HCT116 (cell line): ENCODE measurements around the gene TRIM14. TPM values are rescaled to one million over a fixed set of nuclear protein-coding genes. Genes with fewer than 3 reads are reported as not detected.

ENCODE experiments used
- ATAC-seq: fragments of 200-7000 bp; cut with Tn5 transposase; 2 replicates; pipeline ENCODE4 v1.9.1; 2020; ENCODE audit warnings: mild to moderate bottlenecking, moderate library complexity
- BruUV-seq: library from RNA; stranded (reverse); fragments of 400-500 nt; replicated peaks from 2 replicates; lab custom pipeline; 2021; lab: Mats Ljungman, UMichigan
- CTCF ChIA-PET: fragments of 300-600 bp; sonication (Branson Sonifier 250); formaldehyde crosslinking; loops from one replicate; lab custom pipeline; 2021; ENCODE audit warnings: antibody characterized with exemption; lab: Charles Lee
- POLR2A ChIA-PET: fragments of 300-600, 350-600 bp; sonication (Branson Sonifier 250); formaldehyde crosslinking; loops from one replicate; lab custom pipeline; 2021; ENCODE audit warnings: antibody characterized with exemption; lab: Charles Lee
- RAD21 ChIA-PET, 2 experiments: fragments of 300-600 bp; sonication (Branson Sonifier 250); formaldehyde crosslinking; loops; one replicate each; lab custom pipeline; 2023; ENCODE audit warnings: low total read pairs in 2 of 2; ENCODE audit not compliant: uncharacterized antibody in 2 of 2, unreplicated experiment in 2 of 2, low non-redundant PET in 1 of 2; lab: Charles Lee
- DNase-seq: peaks from one replicate; pipeline ENCODE4 v3.0.0-alpha.2; 2010; ENCODE audit warnings: low read depth, low spot score
- H2AFZ ChIP-seq: fragments of 200-600 bp; shearing (Covaris generic), sonication (generic); 2 replicates; pipeline ENCODE4 v1.6.1; 2017; ENCODE audit warnings: low read depth, mixed run types, mixed read lengths, antibody characterized with exemption, low read length; ENCODE audit not compliant: poor library complexity, severe bottlenecking
- H3K27ac ChIP-seq: 2 replicates; pipeline ENCODE4 v1.5.1; 2012; ENCODE audit warnings: low read depth, low read length
- H3K27me3 ChIP-seq: fragments of 200-600 bp; sonication (generic); 2 replicates; pipeline ENCODE4 v1.6.1; 2016; ENCODE audit warnings: mixed run types, low read length, mixed read lengths; ENCODE audit not compliant: insufficient read depth
- H3K36me3 ChIP-seq, 2 experiments: fragments of 200-500 bp in 1 of 2; fragments of 200-600 bp in 1 of 2; sonication (Bioruptor generic) in 1 of 2; sonication (generic) in 1 of 2; 2 replicates each; pipeline versions ENCODE4 v1.5.1 to v1.6.1; 2014 to 2016; ENCODE audit warnings: low read length in 2 of 2, inconsistent platforms in 1 of 2, mixed read lengths in 1 of 2, mixed run types in 1 of 2; ENCODE audit not compliant: insufficient read depth in 2 of 2, control insufficient read depth in 1 of 2
- H3K4me1 ChIP-seq, 2 experiments: fragments of 200-600 bp in 1 of 2; sonication (generic) in 1 of 2; 2 replicates each; pipeline versions ENCODE4 v1.5.1 to v1.6.1; 2012 to 2017; ENCODE audit warnings: low read length in 2 of 2, inconsistent platforms in 1 of 2, mild to moderate bottlenecking in 1 of 2, mixed read lengths in 1 of 2, mixed run types in 1 of 2, moderate library complexity in 1 of 2; ENCODE audit not compliant: insufficient read depth in 2 of 2, control insufficient read depth in 1 of 2
- H3K4me2 ChIP-seq: fragments of 200-600 bp; sonication (generic); 2 replicates; pipeline ENCODE4 v1.6.1; 2017; ENCODE audit warnings: mixed run types, low read length, mixed read lengths
- H3K4me3 ChIP-seq, 2 experiments: fragments of 200-600 bp in 1 of 2; sonication (generic) in 1 of 2; replicated peaks in 1 of 2; 2 replicates each; pipeline ENCODE4 v1.5.1; 2011 to 2016; ENCODE audit warnings: low read length in 2 of 2, control low read depth in 1 of 2, low read depth in 1 of 2, mild to moderate bottlenecking in 1 of 2, mixed read lengths in 1 of 2, mixed run types in 1 of 2
- H3K79me2 ChIP-seq: fragments of 200-600 bp; sonication (generic); 2 replicates; pipeline ENCODE4 v1.6.1; 2017; ENCODE audit warnings: mild to moderate bottlenecking, mixed run types, low read length, moderate library complexity, mixed read lengths; ENCODE audit not compliant: insufficient read depth
- H3K9ac ChIP-seq: fragments of 200-600 bp; sonication (generic); 2 replicates; pipeline ENCODE4 v1.6.1; 2016; ENCODE audit warnings: low read length, mixed read lengths
- H3K9me2 ChIP-seq: fragments of 200-600 bp; sonication (generic), shearing (Covaris generic); 2 replicates; pipeline ENCODE4 v1.6.1; 2017; ENCODE audit warnings: mixed run types, mild to moderate bottlenecking, moderate library complexity; ENCODE audit not compliant: insufficient read depth
- H3K9me3 ChIP-seq, 2 experiments: fragments of 200-500 bp in 1 of 2; fragments of 200-600 bp in 1 of 2; sonication (Bioruptor generic) in 1 of 2; sonication (generic) in 1 of 2; 2 replicates each; pipeline ENCODE4 v1.6.1; 2014 to 2017; ENCODE audit warnings: low read length in 2 of 2, mixed read lengths in 2 of 2, inconsistent platforms in 1 of 2, low read depth in 1 of 2, mild to moderate bottlenecking in 1 of 2, mixed run types in 1 of 2, moderate library complexity in 1 of 2; ENCODE audit not compliant: control insufficient read depth in 1 of 2, insufficient read depth in 1 of 2
- H4K20me1 ChIP-seq: fragments of 200-600 bp; sonication (generic), shearing (Covaris generic); 2 replicates; pipeline ENCODE4 v1.6.1; 2017; ENCODE audit warnings: mixed run types, mild to moderate bottlenecking, moderate library complexity; ENCODE audit not compliant: insufficient read depth
- CTCF ChIP-seq, 3 experiments: fragments of 200-600 bp in 1 of 3; sonication (generic) in 1 of 3; IDR thresholded peaks in 2 of 3; conservative IDR thresholded peaks in 1 of 3; 2 replicates each; pipeline ENCODE4 v1.5.1; 2012 to 2017; ENCODE audit warnings: low read depth in 2 of 3, low read length in 2 of 3, antibody characterized with exemption in 1 of 3, borderline replicate concordance in 1 of 3, control low read depth in 1 of 3, mild to moderate bottlenecking in 1 of 3, mixed read lengths in 1 of 3, mixed run types in 1 of 3, moderate library complexity in 1 of 3; ENCODE audit not compliant: insufficient read depth in 1 of 3
- EGR1 ChIP-seq: IDR thresholded peaks from 2 replicates; pipeline ENCODE4 v1.6.1; 2012; ENCODE audit warnings: low read depth
- EZH2 ChIP-seq: fragments of 200-600 bp; sonication (generic); IDR thresholded peaks from 2 replicates; pipeline ENCODE4 v1.6.1; 2017; ENCODE audit warnings: antibody characterized with exemption, mixed run types
- EZH2phosphoT487 ChIP-seq: fragments of 200-600 bp; IDR thresholded peaks from 2 replicates; pipeline ENCODE4 v1.6.1; 2018; ENCODE audit warnings: antibody characterized with exemption, borderline replicate concordance
- FOSL1 ChIP-seq: IDR thresholded peaks from 2 replicates; pipeline ENCODE4 v1.6.1; 2012; ENCODE audit warnings: low read depth
- JUND ChIP-seq: IDR thresholded peaks from 2 replicates; pipeline ENCODE4 v1.6.1; 2012
- POLR2A ChIP-seq: IDR thresholded peaks from 2 replicates; pipeline ENCODE4 v1.7.0; 2011; ENCODE audit warnings: borderline replicate concordance; ENCODE audit not compliant: insufficient read depth, insufficient read length; ENCODE audit errors: extremely low read depth
- RAD21 ChIP-seq: IDR thresholded peaks from 2 replicates; pipeline ENCODE4 v1.6.1; 2012; ENCODE audit warnings: low read depth, mild to moderate bottlenecking
- REST ChIP-seq: IDR thresholded peaks from 2 replicates; pipeline ENCODE4 v1.6.1; 2012; ENCODE audit warnings: low read depth
- SP1 ChIP-seq: IDR thresholded peaks from 2 replicates; pipeline ENCODE4 v1.6.1; 2012; ENCODE audit warnings: low read depth
- SRF ChIP-seq: IDR thresholded peaks from 2 replicates; pipeline ENCODE4 v1.6.1; 2012; ENCODE audit warnings: low read depth
- TCF7L2 ChIP-seq: IDR thresholded peaks from 2 replicates; pipeline ENCODE4 v1.7.0; 2011; ENCODE audit warnings: borderline replicate concordance, inconsistent platforms; ENCODE audit not compliant: insufficient read depth, insufficient read length; ENCODE audit errors: extremely low read depth
- YY1 ChIP-seq: IDR thresholded peaks from 2 replicates; pipeline ENCODE4 v1.6.1; 2011; ENCODE audit warnings: low read length, low read depth, moderate library complexity, mild to moderate bottlenecking; ENCODE audit not compliant: insufficient replicate concordance; ENCODE audit errors: extremely low read depth
- ZBTB33 ChIP-seq: IDR thresholded peaks from 2 replicates; pipeline ENCODE4 v1.6.1; 2011; ENCODE audit warnings: mild to moderate bottlenecking, low read length, moderate library complexity; ENCODE audit not compliant: insufficient replicate concordance; ENCODE audit errors: extremely low read depth
- ZFX ChIP-seq: fragments of 450-650 bp; IDR thresholded peaks from 2 replicates; pipeline ENCODE4 v1.6.1; 2017
- ZNF274 ChIP-seq: fragments of 200-500 bp; sonication (Bioruptor generic); IDR thresholded peaks from 2 replicates; pipeline ENCODE4 v1.6.1; 2014; ENCODE audit warnings: mild to moderate bottlenecking, low read depth, low read length, inconsistent platforms
- intact Hi-C: fragments of 100-400 bp; cut with micrococcal nuclease; formaldehyde crosslinking; loops from 2 replicates; pipeline ENCODE4 v1.10.0; 2022
- total RNA-seq: library from RNA; stranded (reverse); gene quantifications from one replicate; pipeline ENCODE4 v1.2.1, GENCODE V29; 2021; ENCODE audit not compliant: unreplicated experiment

The TRIM14 gene
- total RNA-seq, 1 experiment from 2014 or later = 24.4 TPM

GRCh38 chr9:98097836-98098235 is 21.2 kb downstream of the TRIM14 start (continued):
- TF ChIP-seq TCF7L2 = no peak
- no peak for TF ChIP-seq EZH2
- no peak for TF ChIP-seq SP1
- no peak for TF ChIP-seq ZNF274
- no peak for TF ChIP-seq JUND
- no peak for TF ChIP-seq ZBTB33
- TF ChIP-seq, all 23 proteins: peak for 0

GRCh38 chr9:98096091-98096490 is 22.9 kb downstream of the TRIM14 start:
- no peak for DNase-seq
- H3K4me1 ChIP-seq = no peaks in the 10 kb centered on the region
- no peak for TF ChIP-seq POLR2A
- TF ChIP-seq SRF = no peak
- TF ChIP-seq ZFX = no peak
- TF ChIP-seq FOSL1 = no peak
- TF ChIP-seq RAD21 = no peak
- TF ChIP-seq EGR1 = no peak
- no peak for TF ChIP-seq TCF7L2
- TF ChIP-seq YY1 = no peak
- TF ChIP-seq CTCF (IDR thresholded peaks at IDR 0.05 in 2 of 3, conservative IDR thresholded peaks at IDR 0.05 in 1 of 3; ENCODE audit: borderline replicate concordance in 1 of 3, insufficient read depth in 1 of 3, low read depth in 2 of 3, low read length in 2 of 3) = no peak
- no peak for TF ChIP-seq ZNF274
- no peak for TF ChIP-seq JUND
- TF ChIP-seq REST = no peak
- TF ChIP-seq EZH2phosphoT487 = no peak
- TF ChIP-seq EZH2 = no peak
- TF ChIP-seq SP1 = no peak
- TF ChIP-seq, all 23 proteins: peak for 0
- Histone ChIP-seq H2AFZ (no peak overlapping the region), H3K27me3 (no peaks in the 10 kb centered on the region), H3K27ac (no peak overlapping the region), H3K9me3 (no peaks in the 10 kb centered on the region), H3K9me2 (no peaks in the 10 kb centered on the region), H3K9ac (no peak overlapping the region), H3K79me2 (no peaks in the 10 kb centered on the region), H3K4me2 (no peak overlapping the region), H3K4me3 (no peak overlapping the region), H3K36me3 (0 out of 4 replicates have a peak, but pooled peaks cover 0 to 6% of the 10 kb centered on the region in 2 experiments), H4K20me1 (no peaks in the 10 kb centered on the region)
- ATAC-seq = no peak
- POLR2A ChIA-PET = no interaction called here
- intact Hi-C loops = no loop called here
- RAD21 ChIA-PET = no interaction called here
- CTCF ChIA-PET = no interaction called here
- BruUV-seq = no TSS peak
